GM20000 (cell line): ENCODE results near the gene CDH12.

ENCODE experiments used
- DNase-seq: peaks from one replicate; pipeline ENCODE4 v3.0.0; 2012; ENCODE audit warnings: low spot score
- CTCF ChIP-seq: IDR thresholded peaks from 2 replicates; pipeline ENCODE4 v1.5.1; 2012; ENCODE audit warnings: mild to moderate bottlenecking, control low read depth; ENCODE audit errors: extremely low read depth, missing control alignments

The CDH12 gene

GRCh38 chr5:22560147-22560546, 293.0 kb downstream of the CDH12 start:
- DNase-seq = no peak

DNA sequence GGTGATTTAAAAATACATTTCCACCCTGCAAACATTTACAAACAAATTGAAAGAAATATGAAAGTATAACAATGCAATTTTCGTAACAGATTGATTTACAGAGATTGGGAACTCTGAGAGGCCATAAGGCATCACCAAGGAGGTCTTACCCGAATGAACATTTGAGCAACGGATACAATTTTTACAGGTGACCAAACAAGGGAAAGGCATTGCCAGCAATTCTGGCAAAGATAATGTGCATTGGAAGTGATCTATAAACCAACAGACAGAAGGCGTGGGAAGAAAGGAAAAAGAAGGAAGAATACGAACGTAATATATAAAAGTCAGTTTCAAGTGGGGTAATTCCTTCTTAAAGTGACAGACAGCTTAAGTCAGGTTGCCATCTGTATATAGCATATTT, 295.9 kb downstream of the CDH12 start:
- TF ChIP-seq CTCF = no peak
- no peak for DNase-seq

More at GRCh38 chr5:22560147-22560546, 293.0 kb downstream of the CDH12 start:
- TF ChIP-seq CTCF = no peak

DNA sequence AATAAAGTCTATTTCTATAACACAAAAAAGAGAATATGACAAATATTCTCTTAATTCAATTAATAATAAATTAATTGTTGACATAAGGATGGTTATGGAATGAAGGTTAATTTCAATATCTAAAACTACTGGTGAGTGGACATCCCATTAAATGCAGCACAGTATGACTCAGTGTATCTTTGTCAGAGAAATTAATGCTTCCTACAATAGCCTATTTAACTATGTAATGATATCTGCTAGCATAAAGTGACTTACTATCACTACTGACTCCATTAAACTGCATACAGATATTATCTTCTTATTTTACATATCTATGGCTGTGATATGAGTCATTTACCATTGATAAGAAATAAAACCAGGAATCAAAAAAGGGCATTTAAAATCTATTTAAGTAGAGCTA, 298.7 kb downstream of the CDH12 start:
- DNase-seq = no peak
- TF ChIP-seq CTCF = no peak

DNA sequence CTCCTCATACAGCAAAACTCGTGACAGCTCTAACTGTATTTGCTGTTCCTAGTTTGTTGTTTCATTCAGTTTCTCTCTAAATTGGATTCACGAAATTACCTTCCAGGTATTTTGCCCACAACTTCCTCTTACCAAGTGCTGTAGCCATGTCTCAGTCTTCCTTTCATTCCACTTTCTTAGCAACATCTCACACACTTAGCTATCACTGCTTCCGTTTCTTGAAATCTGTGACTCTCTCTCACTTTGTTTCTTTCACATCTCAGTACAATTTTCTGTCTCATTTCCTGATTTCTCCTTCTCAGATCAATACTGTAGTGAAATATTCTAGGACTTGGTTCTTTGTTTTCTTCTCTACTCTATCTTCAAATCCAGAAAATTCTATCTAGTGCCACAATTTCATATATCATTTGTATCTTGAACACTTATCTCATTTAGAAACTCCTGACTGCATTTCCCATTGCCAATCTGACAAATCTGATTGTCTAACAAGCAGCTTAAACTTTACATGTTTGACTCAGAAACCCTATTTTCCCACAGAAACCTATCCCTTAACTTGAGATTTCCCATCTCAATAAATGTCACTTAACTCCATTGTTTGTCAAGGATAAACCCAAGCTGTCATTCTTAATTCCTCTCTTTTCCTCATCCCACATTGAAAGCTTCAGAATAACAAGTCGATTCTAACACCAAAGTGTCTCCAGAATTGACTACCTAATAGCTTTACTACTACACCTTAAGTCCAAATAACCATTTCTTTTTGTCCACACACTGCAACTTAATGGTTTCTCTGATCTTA, 303.1 kb downstream of the CDH12 start:
- no peak for DNase-seq
- no peak for TF ChIP-seq CTCF

GRCh38 chr5:22542340-22542739, 310.8 kb downstream of the CDH12 start:
- no peak for DNase-seq
- TF ChIP-seq CTCF = no peak

GRCh38 chr5:22541037-22541436, 312.1 kb downstream of the CDH12 start:
- no peak for TF ChIP-seq CTCF
- DNase-seq = no peak

DNA sequence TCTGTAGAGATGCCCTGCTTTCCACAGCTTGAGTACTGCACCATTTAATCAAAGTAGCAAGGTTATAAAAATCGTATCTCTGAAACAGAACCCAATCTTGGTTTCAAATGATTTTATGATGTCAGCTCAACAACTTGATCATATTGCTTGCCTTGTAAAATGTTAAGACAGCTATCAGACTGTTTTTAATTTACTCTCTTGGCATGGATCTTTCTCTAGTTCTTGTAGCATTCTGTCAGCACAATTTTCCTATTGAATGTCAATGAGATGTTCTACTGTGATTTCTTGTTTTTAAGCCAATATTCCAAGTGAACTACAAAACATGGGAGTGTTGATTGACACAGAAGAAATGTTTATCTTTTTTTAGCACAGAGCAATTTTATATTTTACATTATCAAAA, 313.4 kb downstream of the CDH12 start:
- no peak for TF ChIP-seq CTCF

More for the DNA sequence above, 313.4 kb downstream of the CDH12 start:
- DNase-seq = no peak
